ENCODE data around the gene CXCL10.

Gene CXCL10

GRCh38 chr4:76029300-76029699 lies 6.0 kb upstream of the CXCL10 start:
- in situ Hi-C loops (cut with MboI; ENCODE audit: low sequenced_read_pairs), result no loop called here

GRCh38 chr4:76028350-76028765 lies 5.1 kb upstream of the CXCL10 start:
- in situ Hi-C loops (cut with MboI; ENCODE audit: low sequenced_read_pairs), result no loop called here

GRCh38 chr4:76024065-76024464 lies 768 bp upstream of the CXCL10 start:
- in situ Hi-C loops (cut with MboI; ENCODE audit: low sequenced_read_pairs), result no loop called here

GRCh38 chr4:76022677-76023076 lies 620 bp downstream of the CXCL10 start:
- in situ Hi-C loops (cut with MboI; ENCODE audit: low sequenced_read_pairs), result no loop called here

- in situ Hi-C loops (cut with MboI; ENCODE audit: low sequenced_read_pairs), result no loop called here
Measured at GRCh38 chr4:76022031-76022430, 1.3 kb downstream of the CXCL10 start.

GRCh38 chr4:76017056-76017686 lies 6.1 kb downstream of the CXCL10 start:
- in situ Hi-C loops (cut with MboI; ENCODE audit: low sequenced_read_pairs), result no loop called here

GRCh38 chr4:76016393-76016792 lies 6.9 kb downstream of the CXCL10 start:
- in situ Hi-C loops (cut with MboI; ENCODE audit: low sequenced_read_pairs), result no loop called here

- in situ Hi-C loops (cut with MboI; ENCODE audit: low sequenced_read_pairs), result no loop called here
Measured at GRCh38 chr4:76013540-76013939, 9.8 kb downstream of the CXCL10 start.

- in situ Hi-C loops (cut with MboI; ENCODE audit: low sequenced_read_pairs), result no loop called here
Measured at GRCh38 chr4:76012388-76012801, 10.9 kb downstream of the CXCL10 start.

- in situ Hi-C loops (cut with MboI; ENCODE audit: low sequenced_read_pairs), result no loop called here
Measured at GRCh38 chr4:76011700-76012387, 11.5 kb downstream of the CXCL10 start.

- in situ Hi-C loops (cut with MboI; ENCODE audit: low sequenced_read_pairs), result no loop called here
Measured at GRCh38 chr4:76011018-76011670, 12.2 kb downstream of the CXCL10 start.

- in situ Hi-C loops (cut with MboI; ENCODE audit: low sequenced_read_pairs), result no loop called here
Measured at GRCh38 chr4:76010576-76010975, 12.7 kb downstream of the CXCL10 start.

GRCh38 chr4:76009311-76009710 lies 14.0 kb downstream of the CXCL10 start:
- in situ Hi-C loops (cut with MboI; ENCODE audit: low sequenced_read_pairs), result no loop called here

GRCh38 chr4:76007089-76007862 lies 16.0 kb downstream of the CXCL10 start, which contains the start of gene CXCL9:
TSS of gene CXCL9 (minus strand) at chr4:76007509. CDS start at chr4:76007449, 60 bp downstream.
- in situ Hi-C loops (cut with MboI; ENCODE audit: low sequenced_read_pairs), result no loop called here

GRCh38 chr4:76003620-76004019 lies 19.7 kb downstream of the CXCL10 start:
- in situ Hi-C loops (cut with MboI; ENCODE audit: low sequenced_read_pairs), result no loop called here

GRCh38 chr4:76003035-76003434 lies 20.3 kb downstream of the CXCL10 start:
- in situ Hi-C loops (cut with MboI; ENCODE audit: low sequenced_read_pairs), result no loop called here

- in situ Hi-C loops (cut with MboI; ENCODE audit: low sequenced_read_pairs), result no loop called here
Measured at GRCh38 chr4:76002176-76002575, 21.1 kb downstream of the CXCL10 start.

- in situ Hi-C loops (cut with MboI; ENCODE audit: low sequenced_read_pairs), result no loop called here
Measured at GRCh38 chr4:76001700-76002099, 21.6 kb downstream of the CXCL10 start.

GRCh38 chr4:76000279-76000678 lies 23.0 kb downstream of the CXCL10 start:
- in situ Hi-C loops (cut with MboI; ENCODE audit: low sequenced_read_pairs), result no loop called here

- in situ Hi-C loops (cut with MboI; ENCODE audit: low sequenced_read_pairs), result loop anchor here (10.0 kb wide), 1 partner anchor 86 kb away; no protein-coding TSS in a partner anchor
Measured at GRCh38 chr4:75998525-75999147, 24.7 kb downstream of the CXCL10 start.

- in situ Hi-C loops (cut with MboI; ENCODE audit: low sequenced_read_pairs), result loop anchor here (10.0 kb wide), 1 partner anchor 87 kb away; no protein-coding TSS in a partner anchor
Measured at GRCh38 chr4:75997946-75998345, 25.4 kb downstream of the CXCL10 start.

Measured in HL-60/S4 (cell line).